Glomerular visceral epithelial cell (primary cell): ENCODE measurements around the gene TMEM117.

Source experiments
- DNase-seq: peaks from one replicate; pipeline ENCODE4 v3.0.0-alpha.2; 2016; ENCODE audit errors: extremely low spot score

The TMEM117 gene

GRCh38 chr12:43964033-43964432 lies 128.2 kb downstream of the TMEM117 start:
- no peak for DNase-seq

GRCh38 chr12:43964961-43965360 lies 129.1 kb downstream of the TMEM117 start:
- DNase-seq, result no peak

GRCh38 chr12:43965899-43966298 lies 130.0 kb downstream of the TMEM117 start:
- DNase-seq, result no peak

- DNase-seq, result no peak
Observed at GRCh38 chr12:43968736-43969135, 132.9 kb downstream of the TMEM117 start.

GRCh38 chr12:43969882-43970281 lies 134.0 kb downstream of the TMEM117 start:
- DNase-seq, result no peak

GRCh38 chr12:43973385-43973784 lies 137.5 kb downstream of the TMEM117 start:
- DNase-seq, result no peak

GRCh38 chr12:43973993-43974392 lies 138.1 kb downstream of the TMEM117 start:
- no peak for DNase-seq

GRCh38 chr12:43976027-43976426 lies 140.1 kb downstream of the TMEM117 start:
- no peak for DNase-seq

- no peak for DNase-seq
Observed at GRCh38 chr12:43978556-43978955, 142.7 kb downstream of the TMEM117 start.

GRCh38 chr12:43979450-43979849 lies 143.6 kb downstream of the TMEM117 start:
- DNase-seq, result no peak

- DNase-seq, result no peak
Observed at GRCh38 chr12:43980627-43981191, 144.8 kb downstream of the TMEM117 start.

GRCh38 chr12:43981726-43982125 lies 145.8 kb downstream of the TMEM117 start:
- DNase-seq, result no peak

- no peak for DNase-seq
Observed at GRCh38 chr12:43982544-43982943, 146.7 kb downstream of the TMEM117 start.

- DNase-seq, result no peak
Observed at GRCh38 chr12:43988838-43989560, 153.1 kb downstream of the TMEM117 start.

- DNase-seq, result no peak
Observed at GRCh38 chr12:43992856-43993255, 157.0 kb downstream of the TMEM117 start.

GRCh38 chr12:44000309-44000952 lies 164.6 kb downstream of the TMEM117 start:
- peak; percentile 46 for DNase-seq

- no peak for DNase-seq
Observed at GRCh38 chr12:44002607-44003006, 166.7 kb downstream of the TMEM117 start.

- no peak for DNase-seq
Observed at GRCh38 chr12:44003721-44004120, 167.8 kb downstream of the TMEM117 start.

- peak; percentile 48 for DNase-seq
Observed at GRCh38 chr12:44015333-44015941, 179.6 kb downstream of the TMEM117 start.

GRCh38 chr12:44017216-44017615 lies 181.3 kb downstream of the TMEM117 start:
- DNase-seq, result no peak

- no peak for DNase-seq
Observed at GRCh38 chr12:44019118-44019517, 183.2 kb downstream of the TMEM117 start.

- no peak for DNase-seq
Observed at GRCh38 chr12:44020555-44020954, 184.7 kb downstream of the TMEM117 start.

- DNase-seq, result no peak
Observed at GRCh38 chr12:44021471-44021971, 185.6 kb downstream of the TMEM117 start.
